Gastrocnemius medialis (tissue), 4 donors: ENCODE results near the gene MAPK8IP1.

Experiments
- CTCF ChIP-seq, 5 experiments: fragments of 450-650 bp in 3 of 5; fragments of 200-600 bp in 2 of 5; sonication (generic) in 2 of 5; IDR thresholded peaks in 4 of 5; conservative IDR thresholded peaks in 1 of 5; 1 replicate in 4 of 5; 2 replicates in 1 of 5; pipeline ENCODE4 v1.5.1; 2016 to 2019; ENCODE audit warnings: antibody characterized with exemption in 5 of 5, mild to moderate bottlenecking in 3 of 5, moderate library complexity in 3 of 5
- POLR2A ChIP-seq, 2 donors: fragments of 450-650 bp; IDR thresholded peaks; one replicate each; pipeline ENCODE4 v1.6.1; 2017; ENCODE audit warnings: antibody characterized with exemption in 2 of 2, mild to moderate bottlenecking in 2 of 2, moderate library complexity in 2 of 2

GRCh38 chr11:45852018-45852711 is 33.3 kb upstream of the MAPK8IP1 start:
- TF ChIP-seq CTCF (IDR thresholded peaks at IDR 0.05 in 4 of 5, conservative IDR thresholded peaks at IDR 0.05 in 1 of 5) (no peak), POLR2A (IDR thresholded peaks at IDR 0.05) (no peak)
